ENCODE data around the gene LRSAM1. TPM values are rescaled to one million over a fixed set of nuclear protein-coding genes. Genes with fewer than 3 reads are reported as not detected.
A peak's percentile ranks its signal among the peaks of the same experiment; 100 is the strongest.

LRSAM1 gene
- total RNA-seq, 4 donors from 2014 or later: 8.0 to 16.2 (median 12.9) TPM

DNA sequence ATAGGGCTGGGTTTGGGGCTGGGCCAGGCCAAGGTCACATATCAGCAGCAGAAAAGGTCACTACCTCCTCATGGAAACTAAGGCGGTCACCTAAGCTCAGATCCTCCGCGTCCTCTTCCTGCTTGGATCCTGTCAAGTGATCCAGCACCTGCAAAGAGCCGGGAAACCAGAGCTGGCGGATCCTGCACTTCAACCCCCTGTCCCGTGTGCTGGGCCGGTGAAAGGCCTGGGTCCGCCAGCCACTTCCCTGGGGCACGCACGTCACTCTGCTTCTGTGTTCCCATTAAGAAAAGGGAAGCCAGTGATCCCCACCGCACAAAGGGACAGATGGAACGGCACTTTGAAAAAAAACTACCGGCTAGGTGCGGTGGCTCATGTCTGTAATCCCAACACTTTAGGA is 99.4 kb downstream of the LRSAM1 start:
- peak overlapping the region; percentile 0 to 61 (median 51) for H3K27ac ChIP-seq
- intact Hi-C loops (cut with DNase I): no loop called here
- whole genome bisulfite sequencing, 2 donors: 60% methylated on average over 2 of the region's 14 CpGs; no CpG with 5 or more reads in 1 of the 2 donors
- DNase-seq: no peak
- H3K27me3 ChIP-seq: no peaks in the 10 kb centered on the region
- peaks cover 0 to 59% (median 22%) of the 10 kb centered on the region in 3 donors for H3K36me3 ChIP-seq
- TF ChIP-seq, protein P1, sequence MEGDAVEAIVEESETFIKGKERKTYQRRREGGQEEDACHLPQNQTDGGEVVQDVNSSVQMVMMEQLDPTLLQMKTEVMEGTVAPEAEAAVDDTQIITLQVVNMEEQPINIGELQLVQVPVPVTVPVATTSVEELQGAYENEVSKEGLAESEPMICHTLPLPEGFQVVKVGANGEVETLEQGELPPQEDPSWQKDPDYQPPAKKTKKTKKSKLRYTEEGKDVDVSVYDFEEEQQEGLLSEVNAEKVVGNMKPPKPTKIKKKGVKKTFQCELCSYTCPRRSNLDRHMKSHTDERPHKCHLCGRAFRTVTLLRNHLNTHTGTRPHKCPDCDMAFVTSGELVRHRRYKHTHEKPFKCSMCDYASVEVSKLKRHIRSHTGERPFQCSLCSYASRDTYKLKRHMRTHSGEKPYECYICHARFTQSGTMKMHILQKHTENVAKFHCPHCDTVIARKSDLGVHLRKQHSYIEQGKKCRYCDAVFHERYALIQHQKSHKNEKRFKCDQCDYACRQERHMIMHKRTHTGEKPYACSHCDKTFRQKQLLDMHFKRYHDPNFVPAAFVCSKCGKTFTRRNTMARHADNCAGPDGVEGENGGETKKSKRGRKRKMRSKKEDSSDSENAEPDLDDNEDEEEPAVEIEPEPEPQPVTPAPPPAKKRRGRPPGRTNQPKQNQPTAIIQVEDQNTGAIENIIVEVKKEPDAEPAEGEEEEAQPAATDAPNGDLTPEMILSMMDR (IDR thresholded peaks at IDR 0.05): no peak
- TF ChIP-seq POLR2A (IDR thresholded peaks at IDR 0.05): no peak
- peaks cover 38 to 98% (median 61%) of the 10 kb centered on the region in 3 donors for H3K4me1 ChIP-seq
- H3K9me3 ChIP-seq: no peaks in the 10 kb centered on the region
- no peak overlapping the region for H3K4me3 ChIP-seq

Small RNA genes within 50 kb of the gene (small RNA-seq; reads per million reads assigned to genes)
- 0 reads per million in 4 donors for gene RF00019
- gene SNORA65: 437 to 1,651 (median 550) reads per million in 4 donors

Other genes with a start within 250 kb of the LRSAM1 start
- gene GARNL3, start 186.7 kb upstream of the LRSAM1 start, total RNA-seq: 10 to 100 TPM in 1 of 4 donors, 1 to 10 TPM in 3; 1.1 to 22.9 (median 8.2) TPM
- 10 to 100 TPM in 3 of 4 donors, 1 to 10 TPM in 1; 6.2 to 28.3 (median 16.7) TPM for gene SLC2A8, start 54.3 kb upstream of the LRSAM1 start, total RNA-seq
- 1 to 10 TPM; 3.1 to 9.9 (median 4.7) TPM for gene ZNF79, start 27.1 kb upstream of the LRSAM1 start, total RNA-seq
- gene RPL12, start 104 bp upstream of the LRSAM1 start, total RNA-seq: 1,000 to 10,000 TPM; 1,192 to 3,474 (median 2,165) TPM
- 10 to 100 TPM in 2 of 4 donors, 1 to 10 TPM in 2; 4.7 to 36.1 (median 12.2) TPM for gene STXBP1, start 160.8 kb downstream of the LRSAM1 start, total RNA-seq

Data from esophagus squamous epithelium (tissue), 5 donors.